Aorta (tissue), 5 donors: ENCODE results near the gene KCNG3. TPM values are rescaled to one million over a fixed set of nuclear protein-coding genes. Genes with fewer than 3 reads are reported as not detected.
"Not testable (repeated sequence)": the region's sequence is repeated elsewhere in the genome, so short reads cannot be mapped to it uniquely, and the experiment has no call there.

Experiments
- ATAC-seq: fragments of 200-7000 bp; cut with Tn5 transposase; one replicate; pipeline ENCODE4 v1.9.1; 2022; ENCODE audit warnings: moderate library complexity; ENCODE audit not compliant: low FRiP score
- DNase-seq, 2 donors: peaks; one replicate each; pipeline ENCODE4 v3.0.0-alpha.2; 2020
- H3K27ac ChIP-seq, 2 donors: one replicate each; pipeline ENCODE4 v1.5.1; 2013; ENCODE audit warnings: low read length in 2 of 2, mild to moderate bottlenecking in 2 of 2, moderate library complexity in 2 of 2, control low read depth in 1 of 2, inconsistent platforms in 1 of 2, low read depth in 1 of 2
- H3K27me3 ChIP-seq, 2 donors: one replicate each; pipeline ENCODE4 v1.6.1; 2013; ENCODE audit warnings: control low read depth in 1 of 2, low read length in 1 of 2, mild to moderate bottlenecking in 1 of 2, moderate library complexity in 1 of 2; ENCODE audit not compliant: insufficient read depth in 2 of 2, control insufficient read depth in 1 of 2
- H3K36me3 ChIP-seq, 2 donors: one replicate each; pipeline ENCODE4 v1.6.1; 2013; ENCODE audit warnings: control low read depth in 1 of 2, low read length in 1 of 2, mild to moderate bottlenecking in 1 of 2; ENCODE audit not compliant: insufficient read depth in 2 of 2, control insufficient read depth in 1 of 2
- H3K4me1 ChIP-seq, 2 donors: one replicate each; pipeline ENCODE4 v1.6.1; 2013; ENCODE audit warnings: low read length in 2 of 2, control low read depth in 1 of 2, mild to moderate bottlenecking in 1 of 2, moderate library complexity in 1 of 2; ENCODE audit not compliant: insufficient read depth in 2 of 2, control insufficient read depth in 1 of 2
- H3K4me3 ChIP-seq, 2 donors: one replicate each; pipeline ENCODE4 v1.5.1; 2013; ENCODE audit warnings: low read length in 2 of 2, control low read depth in 1 of 2, mild to moderate bottlenecking in 1 of 2
- H3K9me3 ChIP-seq: one replicate; pipeline ENCODE4 v1.6.1; 2013; ENCODE audit warnings: mild to moderate bottlenecking, low read length; ENCODE audit not compliant: control insufficient read depth
- WGBS, 2 donors: extraction: QIAGEN DNeasy Blood & Tissue Kit; methylation state at CpG; one replicate each; pipeline ENCODE4 v1.1.7; 2013; 5-methylcytosine and 5-hydroxymethylcytosine counted together
- intact Hi-C, 2 donors: fragments of 100-400 bp; cut with DNase I; formaldehyde crosslinking; loops; one replicate each; pipeline versions ENCODE4 v1.14.2 to v1.15.0; 2022
- polyA plus RNA-seq, 2 donors: library from polyadenylated mRNA; stranded (reverse); fragments of 200-250 nt; gene quantifications; one replicate each; pipeline ENCODE4 v1.2.3, GENCODE V29; 2013
- total RNA-seq, 2 donors: library from RNA; stranded (reverse); fragmentation: NEBNext Ultra II Directional; extraction: Animal tissue kit (Norgen Biotek cat#: 25700); gene quantifications; one replicate each; pipeline ENCODE4 v1.2.1, GENCODE V29; 2021
- donor health status: healthy with polysubstance abuse.
- donor health status: Bipolar disorder and iron deficiency.
- donor health status: DM: no; HTN: no; CAD: no.
- donor health status: DM: no; HTN: no; CAD: no.
- donor health status: DM: yes; HTN: yes; CAD: no.

KCNG3 gene
- total and polyA plus RNA-seq, 4 donors, result 0.24 TPM; not detected in 3

DNA sequence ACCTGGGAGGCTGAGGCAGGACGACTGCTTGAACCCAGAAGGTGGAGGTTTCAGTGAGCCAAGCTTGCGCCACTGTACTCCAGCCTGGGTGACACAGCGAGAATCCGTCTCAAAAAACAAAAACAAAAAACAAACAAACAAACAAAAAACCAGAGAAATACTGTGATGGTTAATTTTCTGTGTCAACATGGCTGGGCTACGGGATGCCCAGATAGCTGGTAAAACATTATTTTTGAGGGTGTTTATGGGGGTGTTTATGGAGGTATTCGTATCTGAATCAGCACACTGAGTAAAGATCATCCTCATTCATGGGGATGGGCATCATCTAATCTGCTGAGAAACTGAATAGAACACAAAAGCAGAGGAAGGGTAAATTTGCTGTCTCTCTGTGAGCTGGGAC is 92.0 kb downstream of the KCNG3 start:
- Histone ChIP-seq H3K9me3 (no peaks in the 10 kb centered on the region), H3K27ac (no peak overlapping the region), H3K4me3 (no peak overlapping the region), H3K27me3 (no peaks in the 10 kb centered on the region), H3K36me3 (no peaks in the 10 kb centered on the region), H3K4me1 (no peaks in the 10 kb centered on the region)
- WGBS, 2 donors, result 93% methylated on average over 6 of the region's 6 CpGs
- ATAC-seq (no peak), DNase-seq (no peak)
- intact Hi-C loops, result no loop called here

DNA sequence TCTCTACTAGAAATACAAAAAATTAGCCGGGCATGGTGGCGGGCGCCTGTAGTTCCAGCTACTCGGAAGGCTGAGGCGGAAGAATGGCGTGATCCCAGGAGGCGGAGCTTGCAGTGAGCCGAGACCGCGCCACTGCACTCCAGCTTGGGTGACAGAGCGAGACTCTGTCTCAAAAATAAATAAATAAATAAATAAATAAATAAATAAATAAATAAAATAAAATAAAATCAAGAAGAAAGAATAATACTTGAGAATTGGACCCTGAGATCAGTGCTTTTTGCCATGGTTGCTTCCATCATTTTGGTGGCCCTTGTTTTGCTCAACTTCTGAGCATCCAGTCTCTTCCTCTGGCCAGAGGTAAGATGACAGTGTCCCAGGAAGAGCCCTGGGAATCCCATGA is 95.7 kb downstream of the KCNG3 start:
- H3K27ac ChIP-seq, H3K27me3 ChIP-seq, DNase-seq, H3K4me3 ChIP-seq, H3K9me3 ChIP-seq, intact Hi-C loops, ATAC-seq, H3K4me1 ChIP-seq, H3K36me3 ChIP-seq: not testable (repeated sequence)
- 95 to 98% methylated on average over 11 of the region's 11 CpGs for WGBS, 2 donors

DNA sequence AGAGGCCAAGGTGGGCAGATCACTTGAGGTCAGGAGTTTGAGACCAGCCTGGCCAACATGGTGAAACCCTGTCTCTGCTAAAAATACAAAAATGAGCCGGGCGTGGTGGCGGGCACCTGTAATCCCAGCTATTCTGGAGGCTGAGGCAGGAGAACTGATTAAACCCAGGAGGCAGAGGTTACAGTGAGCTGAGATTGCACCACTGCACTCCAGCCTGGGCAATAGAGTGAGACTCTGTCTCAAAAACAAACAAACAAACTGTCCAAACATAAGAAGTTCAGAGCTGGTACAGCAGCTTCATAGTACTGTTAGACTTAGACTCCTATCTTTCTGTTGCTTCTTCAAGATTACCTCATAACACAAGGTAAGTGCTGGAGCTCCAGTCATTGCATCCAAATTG is 100.5 kb downstream of the KCNG3 start:
- H3K4me3 ChIP-seq, DNase-seq, ATAC-seq, H3K4me1 ChIP-seq, H3K27me3 ChIP-seq, H3K9me3 ChIP-seq, H3K36me3 ChIP-seq, intact Hi-C loops, H3K27ac ChIP-seq: not testable (repeated sequence)
- WGBS, 2 donors, result 96 to 98% methylated on average over 3 of the region's 3 CpGs

DNA sequence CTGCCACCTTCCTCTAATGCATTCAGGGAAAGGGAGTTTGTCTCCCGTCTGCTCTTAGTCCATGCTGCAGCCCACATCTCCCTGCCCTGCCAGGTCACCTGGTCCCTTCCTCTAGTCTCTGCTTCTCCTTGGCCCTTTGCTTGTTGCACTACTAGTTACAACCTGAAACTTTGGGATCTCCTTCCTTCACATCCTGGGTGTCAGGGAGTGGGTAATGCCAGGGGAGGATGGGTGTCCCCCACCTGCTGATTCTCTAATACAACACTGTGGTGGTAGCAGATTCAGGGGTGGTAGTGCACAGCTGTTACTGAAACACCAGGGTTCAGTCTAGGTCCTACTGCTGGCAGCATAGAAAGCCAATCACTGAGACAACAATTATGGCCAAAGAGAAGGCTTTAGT is 101.6 kb downstream of the KCNG3 start:
- no peak for ATAC-seq
- H3K4me3 ChIP-seq, result no peak overlapping the region
- 78 to 85% methylated on average over 1 of the region's 1 CpG for WGBS, 2 donors
- no peaks in the 10 kb centered on the region for H3K4me1 ChIP-seq
- intact Hi-C loops, result no loop called here
- H3K27me3 ChIP-seq, result no peaks in the 10 kb centered on the region
- H3K9me3 ChIP-seq, result peaks cover 2% of the 10 kb centered on the region
- no peak overlapping the region for H3K27ac ChIP-seq
- H3K36me3 ChIP-seq, result no peaks in the 10 kb centered on the region
- DNase-seq, result no peak

Other genes with a start within 250 kb of the KCNG3 start
- 10 to 100 TPM; 60.8 to 62.1 TPM for gene COX7A2L, start 132.8 kb downstream of the KCNG3 start, total RNA-seq
- gene COX7A2L, start 132.8 kb downstream of the KCNG3 start, polyA plus RNA-seq, result 100 to 1,000 TPM in 1 of 2 donors, 10 to 100 TPM in 1; 98.5 to 265 TPM
- 10 to 100 TPM; 46.3 to 50.7 TPM for gene MTA3, start 74.7 kb upstream of the KCNG3 start, total RNA-seq
- gene MTA3, start 74.7 kb upstream of the KCNG3 start, polyA plus RNA-seq, result 10 to 100 TPM; 17.3 to 26.1 TPM